Muscle of arm (tissue), 14 donors: ENCODE results near the gene PPP1R3D. TPM values are rescaled to one million over a fixed set of nuclear protein-coding genes. Genes with fewer than 3 reads are reported as not detected.
"Not testable (repeated sequence)": the region's sequence is repeated elsewhere in the genome, so short reads cannot be mapped to it uniquely, and the experiment has no call there.

Experiments used
- DNase-seq: peaks from one replicate; pipeline ENCODE4 v3.0.0-alpha.2; 2013
- long read RNA-seq, 11 donors: transcript quantifications; one replicate each; lab custom pipeline, GENCODE V29; 2026
- polyA plus RNA-seq, 12 donors: library from polyadenylated mRNA; unstranded; fragments of 120-200 nt; gene quantifications; one replicate each; pipeline ENCODE4 v1.2.1, GENCODE V29; 2013; ENCODE audit not compliant: insufficient read length in 12 of 12

Gene PPP1R3D, protein sequence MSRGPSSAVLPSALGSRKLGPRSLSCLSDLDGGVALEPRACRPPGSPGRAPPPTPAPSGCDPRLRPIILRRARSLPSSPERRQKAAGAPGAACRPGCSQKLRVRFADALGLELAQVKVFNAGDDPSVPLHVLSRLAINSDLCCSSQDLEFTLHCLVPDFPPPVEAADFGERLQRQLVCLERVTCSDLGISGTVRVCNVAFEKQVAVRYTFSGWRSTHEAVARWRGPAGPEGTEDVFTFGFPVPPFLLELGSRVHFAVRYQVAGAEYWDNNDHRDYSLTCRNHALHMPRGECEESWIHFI
- polyA plus RNA-seq: 1 to 10 TPM in 11 of 12 donors, not detected in 1; 3.5 to 7.5 (median 5.1) TPM
- long read RNA-seq, donor 1, transcript PPP1R3D-201 (1 exons, 3,630 nt): major isoform, 9 of 20 reads
- long read RNA-seq, donor 1, partial matches to known transcripts: 0 of 20 reads
- long read RNA-seq, donor 1, other reads (novel, unspliced or antisense): 11 of 20 reads
- long read RNA-seq, donor 2, transcript PPP1R3D-201 (1 exons, 3,630 nt): major isoform, 6 of 6 reads
- long read RNA-seq, donor 2, partial matches to known transcripts: 0 of 6 reads
- long read RNA-seq, donor 2, other reads (novel, unspliced or antisense): 0 of 6 reads
- long read RNA-seq, donor 3, partial matches to known transcripts: 0 of 3 reads
- long read RNA-seq, donor 3, other reads (novel, unspliced or antisense): 0 of 3 reads
- long read RNA-seq, donor 4, transcript PPP1R3D-201 (1 exons, 3,630 nt): major isoform, 6 of 6 reads
- long read RNA-seq, donor 4, partial matches to known transcripts: 0 of 6 reads
- long read RNA-seq, donor 4, other reads (novel, unspliced or antisense): 0 of 6 reads
- long read RNA-seq, donor 5, transcript PPP1R3D-201 (1 exons, 3,630 nt): major isoform, 9 of 9 reads
- long read RNA-seq, donor 5, partial matches to known transcripts: 0 of 9 reads
- long read RNA-seq, donor 5, other reads (novel, unspliced or antisense): 0 of 9 reads
- long read RNA-seq, donor 6, partial matches to known transcripts: 0 of 4 reads
- long read RNA-seq, donor 6, other reads (novel, unspliced or antisense): 0 of 4 reads
- long read RNA-seq, donor 7, transcript PPP1R3D-201 (1 exons, 3,630 nt): major isoform, 5 of 5 reads
- long read RNA-seq, donor 7, partial matches to known transcripts: 0 of 5 reads
- long read RNA-seq, donor 7, other reads (novel, unspliced or antisense): 0 of 5 reads
- long read RNA-seq, donor 8, transcript PPP1R3D-201 (1 exons, 3,630 nt): major isoform, 9 of 32 reads
- long read RNA-seq, donor 8, partial matches to known transcripts: 0 of 32 reads
- long read RNA-seq, donor 8, other reads (novel, unspliced or antisense): 23 of 32 reads
- long read RNA-seq, donor 9, transcript PPP1R3D-201 (1 exons, 3,630 nt): major isoform, 6 of 6 reads
- long read RNA-seq, donor 9, partial matches to known transcripts: 0 of 6 reads
- long read RNA-seq, donor 9, other reads (novel, unspliced or antisense): 0 of 6 reads
- long read RNA-seq, donor 10, transcript PPP1R3D-201 (1 exons, 3,630 nt): major isoform, 16 of 16 reads
- long read RNA-seq, donor 10, partial matches to known transcripts: 0 of 16 reads
- long read RNA-seq, donor 10, other reads (novel, unspliced or antisense): 0 of 16 reads
- long read RNA-seq, donor 11, partial matches to known transcripts: 0 of 19 reads
- long read RNA-seq, donor 11, other reads (novel, unspliced or antisense): 16 of 19 reads

DNA sequence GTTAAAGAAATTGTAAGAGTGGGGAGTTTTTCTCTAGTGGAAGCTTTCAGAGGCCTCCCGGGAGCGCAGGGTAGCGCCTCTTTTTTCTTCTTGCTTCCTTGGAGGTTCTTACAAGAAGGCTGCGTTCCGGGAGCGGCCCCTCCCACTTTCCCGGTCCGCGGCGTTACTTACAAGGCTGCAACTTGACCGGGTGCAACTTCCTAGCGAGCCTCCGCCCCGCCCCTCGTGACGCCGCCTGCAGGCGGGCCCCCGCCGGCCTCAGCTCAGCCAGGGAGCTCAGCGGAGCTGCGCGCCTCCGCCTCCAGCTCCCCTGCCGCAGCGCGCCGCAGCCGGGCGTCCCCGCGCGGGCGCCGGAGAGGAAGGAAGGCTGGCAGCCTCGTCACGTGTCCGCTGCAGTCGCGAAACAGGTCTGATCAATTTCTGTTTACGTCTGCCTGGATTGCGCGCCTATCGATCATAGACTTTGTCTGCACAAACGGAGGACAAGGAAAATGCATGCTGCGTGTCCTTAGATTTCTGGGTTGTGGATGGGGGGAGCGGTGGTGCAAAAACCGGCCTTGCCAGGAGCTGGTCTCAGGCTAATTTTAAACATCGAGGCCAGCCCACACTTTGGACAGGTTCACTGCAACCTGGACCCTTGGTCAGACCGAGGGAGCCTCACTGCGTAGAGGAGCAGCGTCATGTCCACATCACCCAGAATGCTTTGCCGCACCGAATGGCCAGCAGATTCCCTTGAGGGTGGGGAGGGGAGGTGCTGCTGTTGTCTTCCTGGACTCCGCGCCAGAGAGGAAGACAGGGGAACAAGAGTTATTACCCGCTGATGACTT is at the start of gene PPP1R3D, which contains the start of gene FAM217B:
Gene PPP1R3D, minus strand, starts transcription at position 177 of the 827 bp plus-strand sequence. CDS start 374 bp downstream, outside the sequence.
Gene FAM217B, plus strand, starts transcription at position 261 of the 827 bp plus-strand sequence. CDS start 3,555 bp downstream, outside the sequence.
- peak; percentile 97 for DNase-seq

DNA sequence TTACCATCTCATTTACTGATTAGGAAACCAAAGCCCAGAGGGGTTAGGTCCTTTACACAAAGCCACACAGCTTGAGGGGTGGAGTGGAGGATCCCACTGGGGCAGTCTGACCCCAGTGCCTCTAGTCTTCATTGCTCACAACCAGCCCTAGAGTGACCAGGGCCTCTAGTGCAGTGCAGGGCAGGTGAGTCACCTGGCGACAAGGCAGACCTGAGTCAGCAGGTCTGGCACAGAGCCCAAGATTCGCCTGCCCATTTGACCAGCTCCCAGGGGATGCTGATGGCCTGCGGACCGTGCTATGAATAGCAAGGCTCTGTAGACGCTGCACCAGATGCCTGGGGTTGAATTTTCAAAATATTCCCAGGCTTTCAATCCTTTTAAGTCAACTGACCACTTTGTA is 48.0 kb upstream of the PPP1R3D start:
- no peak for DNase-seq

DNA sequence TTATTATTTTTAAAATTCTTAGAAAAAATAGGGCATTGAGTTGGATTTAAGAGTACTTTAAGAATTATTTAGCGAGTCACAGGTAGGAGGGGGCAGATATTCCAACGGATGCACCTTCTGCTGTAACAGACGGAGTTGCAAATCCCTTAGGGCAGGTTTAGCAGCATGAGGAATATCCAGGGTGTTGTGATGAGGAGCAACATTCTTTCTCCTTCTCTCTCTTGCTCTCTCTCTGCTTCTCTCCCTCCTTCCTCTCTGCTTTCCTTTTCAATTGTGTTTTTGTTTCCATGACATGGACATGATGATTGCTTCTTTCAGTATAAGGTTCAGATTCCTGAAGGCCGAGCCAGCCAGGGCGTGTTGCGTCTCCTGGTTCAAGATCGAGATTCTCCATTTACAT is 47.0 kb upstream of the PPP1R3D start:
- no peak for DNase-seq

DNA sequence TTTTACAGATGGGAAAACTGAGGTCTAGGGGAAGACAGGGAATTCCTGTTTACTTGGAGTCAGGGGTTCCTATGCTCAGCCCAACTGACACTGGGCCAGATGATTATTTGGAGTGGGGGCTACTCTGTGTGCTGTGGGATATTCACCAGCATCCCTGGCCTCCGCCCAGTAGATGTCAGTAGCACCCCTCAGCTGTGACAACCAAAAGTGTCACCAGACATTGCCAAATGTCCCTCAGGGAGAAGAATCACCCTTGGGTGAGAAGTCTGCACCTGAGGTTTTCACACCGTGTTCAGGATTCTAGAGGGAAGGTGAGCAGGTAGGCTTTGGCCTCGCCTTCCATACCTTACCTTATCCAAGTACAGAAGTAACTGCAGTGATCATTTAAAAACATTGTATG is 45.8 kb upstream of the PPP1R3D start:
- DNase-seq: no peak

DNA sequence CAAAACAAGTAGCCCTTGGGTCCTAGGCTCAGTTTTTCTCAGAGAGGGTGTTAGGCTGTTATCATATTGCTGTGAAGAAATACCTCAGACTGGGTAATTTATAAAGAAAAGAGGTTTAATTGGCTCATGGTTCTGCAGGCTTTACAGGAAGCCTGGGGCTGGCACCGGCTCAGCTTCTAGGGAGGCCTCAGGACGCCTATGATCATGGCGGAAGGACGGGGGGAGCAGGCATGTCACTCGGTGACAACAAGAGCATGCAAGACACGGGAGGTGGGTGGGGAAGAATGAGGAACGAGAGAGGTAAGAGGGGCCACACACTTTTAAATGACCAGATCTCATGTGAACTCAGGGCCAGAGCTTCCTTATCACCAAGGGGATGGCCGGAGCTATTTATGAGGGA is 45.1 kb upstream of the PPP1R3D start:
- DNase-seq: no peak

DNA sequence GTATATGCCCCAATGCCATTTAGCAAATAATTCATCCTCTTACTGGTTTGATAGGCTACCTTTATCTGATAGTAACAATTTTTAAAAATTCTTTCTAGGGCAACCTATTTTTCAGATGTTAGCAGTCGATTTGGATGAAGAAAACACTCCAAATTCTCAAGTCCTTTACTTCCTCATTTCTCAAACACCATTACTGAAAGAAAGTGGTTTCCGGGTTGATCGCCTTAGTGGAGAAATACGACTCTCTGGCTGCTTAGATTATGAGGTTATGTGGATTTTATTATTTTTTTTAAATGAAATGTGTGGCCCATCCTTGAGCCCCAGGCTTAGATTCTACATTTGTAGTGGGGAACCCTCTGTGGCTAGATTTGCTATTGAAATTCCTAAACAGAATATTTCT is 44.4 kb upstream of the PPP1R3D start:
- no peak for DNase-seq

DNA sequence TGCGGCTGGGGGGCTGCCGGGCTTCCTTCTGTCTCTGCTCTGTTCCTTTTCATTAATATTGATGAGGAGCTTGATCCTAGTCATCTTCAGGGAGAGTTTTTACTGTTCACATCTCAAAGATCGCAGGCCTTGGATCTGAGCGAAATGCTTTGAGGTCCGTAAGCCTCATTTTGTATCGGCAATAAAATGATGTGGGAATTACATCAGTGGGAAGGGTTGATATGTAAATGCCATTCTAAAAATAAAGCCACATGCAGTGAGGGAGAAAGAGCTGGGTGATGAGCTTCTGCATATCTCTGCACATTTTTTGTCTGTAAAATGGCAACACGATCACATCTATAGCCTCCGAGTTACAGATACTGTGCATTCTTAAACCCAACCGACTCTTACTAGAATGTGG is 43.0 kb upstream of the PPP1R3D start:
- DNase-seq: no peak

DNA sequence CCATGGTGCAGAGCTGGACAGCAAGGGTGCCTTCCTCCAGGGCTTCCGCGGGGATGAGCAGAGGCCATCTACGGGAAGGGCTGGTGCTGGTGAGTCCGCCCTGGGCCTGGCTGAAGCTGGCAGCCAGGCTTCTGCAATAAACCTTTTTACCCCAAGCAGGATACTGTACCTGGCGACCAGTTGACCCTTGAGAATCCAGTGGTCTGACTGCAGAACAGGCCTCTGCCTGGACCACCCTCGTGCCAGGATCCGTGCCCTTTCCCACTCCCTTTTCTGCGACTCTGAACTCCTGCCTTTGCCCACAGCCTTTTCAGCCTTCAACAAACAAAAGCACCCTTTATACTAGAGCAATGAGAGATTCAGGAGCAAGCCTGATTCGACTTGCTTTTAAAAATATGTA is 37.0 kb upstream of the PPP1R3D start:
- no peak for DNase-seq

DNA sequence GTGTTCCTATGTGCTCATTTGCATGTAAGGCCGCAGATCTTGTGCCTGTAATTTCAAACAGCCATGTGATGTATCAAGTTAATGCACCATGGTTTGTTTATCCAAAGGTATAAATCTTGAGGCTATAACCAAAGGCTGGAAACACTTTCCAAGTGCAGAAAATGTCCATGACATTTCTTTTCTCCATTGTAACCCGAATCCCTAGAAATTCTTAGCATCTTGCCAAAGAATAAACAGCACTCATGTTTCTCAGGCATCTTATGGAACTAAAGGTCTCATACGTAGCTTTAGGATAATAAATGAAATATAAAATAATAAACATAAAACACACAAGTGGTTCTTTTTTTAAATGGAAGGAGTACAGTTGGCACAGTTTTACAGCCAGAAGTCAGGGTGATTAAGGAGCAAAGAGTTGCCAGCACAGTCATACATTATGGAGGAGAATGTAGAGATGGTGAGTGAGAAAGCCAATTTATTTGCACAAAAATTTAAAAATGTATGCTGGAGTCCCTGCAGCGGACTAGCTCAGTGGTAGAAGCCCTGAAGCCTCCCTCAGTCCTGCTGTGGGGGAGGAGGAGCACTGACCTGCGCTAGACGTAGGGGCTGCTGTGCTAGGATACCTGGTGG is 36.2 kb upstream of the PPP1R3D start:
- DNase-seq: no peak

DNA sequence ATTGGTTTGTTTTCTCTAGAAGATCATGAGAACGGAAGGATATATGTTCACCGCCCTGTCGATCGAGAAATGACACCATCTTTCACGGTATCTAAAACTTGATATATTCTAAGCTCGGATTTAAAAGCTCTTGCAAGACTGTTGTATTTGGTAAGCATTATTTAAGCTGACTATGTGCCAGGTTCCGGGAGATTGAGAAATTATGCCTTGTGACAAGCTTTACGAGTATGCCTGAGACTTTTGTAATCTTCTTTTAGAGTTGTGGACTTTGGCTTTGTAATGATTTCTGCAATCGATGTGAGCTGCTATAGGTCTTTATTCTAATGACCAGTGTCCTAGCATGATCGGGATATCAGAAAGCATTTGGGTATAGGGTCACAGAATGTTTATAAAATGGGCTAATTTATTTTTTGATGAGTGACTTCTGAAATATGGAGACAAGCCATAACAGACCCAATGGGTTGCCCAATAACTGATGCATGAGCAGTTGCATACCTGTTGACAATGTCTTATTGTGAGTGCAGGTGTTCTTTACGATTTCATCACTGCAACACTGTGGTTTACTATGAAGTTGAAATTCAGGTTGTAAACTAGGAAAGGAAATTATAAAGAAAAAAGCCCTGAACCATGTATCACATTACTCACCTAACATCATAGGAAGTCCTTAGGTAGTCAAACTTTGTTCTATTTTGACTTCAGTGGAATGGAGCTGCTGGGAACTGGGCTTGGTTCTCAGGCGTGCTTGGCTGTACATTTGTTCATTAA is 32.1 kb upstream of the PPP1R3D start:
- no peak for DNase-seq

DNA sequence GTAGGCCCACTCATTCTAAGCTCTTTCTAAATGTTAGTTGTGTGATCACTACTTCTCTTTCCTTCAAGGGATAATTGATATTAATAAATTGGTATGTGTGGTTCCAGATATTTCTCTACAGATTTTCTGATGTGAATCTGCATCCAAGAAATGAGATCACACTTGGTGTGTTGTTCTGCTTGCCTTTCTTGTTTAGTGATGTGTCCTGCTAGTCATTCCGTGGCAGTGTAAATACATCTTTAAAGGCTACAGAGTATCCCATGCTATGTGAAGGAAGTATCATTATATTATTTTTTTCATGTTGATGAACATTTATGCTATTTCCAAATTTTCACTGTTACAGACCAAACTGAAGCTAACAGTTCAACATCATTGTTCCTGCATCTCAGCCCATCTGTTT is 31.3 kb upstream of the PPP1R3D start:
- DNase-seq: no peak

DNA sequence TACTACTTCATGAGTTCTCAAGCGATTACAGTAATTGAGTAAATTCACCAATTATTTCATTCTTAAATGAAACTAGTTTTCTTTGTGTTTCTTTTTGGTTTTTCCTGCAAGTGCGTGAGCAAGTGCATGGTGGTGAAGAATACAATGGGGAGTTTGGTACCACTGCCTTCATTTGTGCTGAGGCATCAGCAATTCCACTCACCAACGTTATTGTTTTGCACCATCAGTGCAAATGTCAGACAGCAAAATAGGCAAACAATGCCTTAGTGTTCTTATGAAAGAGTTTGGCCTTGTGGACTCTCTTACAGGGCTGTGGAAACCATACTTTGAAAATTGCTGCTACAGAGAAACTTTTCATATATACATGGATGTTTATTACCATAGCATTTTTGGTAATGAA is 26.3 kb upstream of the PPP1R3D start:
- no peak for DNase-seq

DNA sequence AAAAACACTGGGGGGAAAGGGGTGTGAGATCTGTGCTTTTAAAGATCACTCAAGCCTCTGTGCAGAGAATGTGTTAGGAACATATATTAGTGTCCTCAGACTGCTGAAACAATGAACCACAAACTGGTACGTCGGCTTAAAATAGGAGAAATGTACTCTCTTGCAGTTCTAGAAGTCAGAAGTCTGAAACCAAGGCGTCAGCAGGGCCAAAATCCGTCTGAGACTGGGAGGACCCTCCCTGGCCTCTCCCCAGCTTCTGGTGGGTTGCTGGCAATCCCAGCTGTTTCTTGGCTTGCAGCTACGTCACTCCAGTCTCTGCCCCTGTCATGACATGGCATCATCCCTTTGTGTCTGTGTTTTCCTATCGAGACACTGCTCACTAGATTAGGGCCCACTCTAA is 22.1 kb upstream of the PPP1R3D start:
- DNase-seq: no peak

DNA sequence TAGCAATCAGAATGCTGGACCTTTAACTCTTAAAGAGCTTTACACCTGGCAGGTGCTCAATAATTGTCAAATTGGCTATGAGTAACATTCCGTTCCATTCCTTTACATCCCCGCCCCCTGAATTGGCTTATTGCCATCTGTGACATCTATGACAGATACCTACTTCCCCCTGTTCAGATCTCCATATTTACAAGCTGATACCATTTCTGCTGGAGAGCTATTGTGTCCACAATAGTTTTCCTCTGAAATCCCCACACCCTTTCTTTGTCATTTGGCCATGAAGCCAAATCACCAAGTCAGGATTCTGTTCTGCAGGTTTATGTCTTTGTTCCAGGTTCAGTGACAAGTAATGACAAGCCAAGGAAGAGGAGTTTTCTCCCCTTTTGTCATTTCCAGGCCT is 21.3 kb upstream of the PPP1R3D start:
- DNase-seq: no peak

DNA sequence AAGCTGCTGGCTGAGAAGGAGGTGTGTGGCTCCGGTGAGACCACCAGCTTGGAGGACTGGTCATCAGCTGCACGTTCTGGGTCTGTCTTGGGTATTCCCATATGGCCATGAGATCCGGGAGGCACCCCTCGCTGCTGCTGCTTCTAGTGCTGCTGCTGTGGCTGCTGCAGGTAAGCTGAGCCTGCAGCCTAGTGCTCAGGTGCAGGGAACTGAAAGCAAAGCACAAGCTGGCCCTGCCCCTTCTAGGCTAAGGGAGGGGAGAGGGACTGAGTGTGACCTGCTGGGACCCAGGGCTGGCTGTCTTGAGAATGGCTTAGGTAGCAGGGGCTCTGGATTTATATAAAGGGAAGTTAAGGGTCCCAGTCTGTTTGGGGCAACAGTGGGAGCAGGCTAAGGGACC is 18.5 kb upstream of the PPP1R3D start:
- no peak for DNase-seq

DNA sequence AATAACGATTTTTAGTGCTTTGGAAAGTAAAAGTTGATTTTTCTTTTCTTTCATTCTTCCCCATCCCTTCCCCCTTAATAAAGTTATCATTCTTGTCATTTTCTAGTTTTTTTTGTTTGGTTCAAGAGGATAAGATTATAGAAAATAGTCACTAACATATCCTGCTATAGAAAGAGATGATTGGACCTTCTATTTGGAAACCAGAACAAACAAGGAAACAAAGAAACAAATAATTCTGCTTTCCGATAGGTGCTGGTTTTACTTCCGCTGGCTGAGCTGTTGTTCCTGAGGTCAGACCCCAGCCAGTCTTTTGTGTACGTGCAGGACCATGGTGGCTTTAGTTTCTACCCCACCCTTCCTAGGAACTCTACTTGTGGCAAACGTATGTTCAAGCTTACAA is 18.0 kb upstream of the PPP1R3D start, which contains the start of gene CDH26:
Gene CDH26, plus strand, starts transcription at position 301 of the 400 bp plus-strand sequence. CDS start 304 bp downstream, outside the sequence.
- no peak for DNase-seq

DNA sequence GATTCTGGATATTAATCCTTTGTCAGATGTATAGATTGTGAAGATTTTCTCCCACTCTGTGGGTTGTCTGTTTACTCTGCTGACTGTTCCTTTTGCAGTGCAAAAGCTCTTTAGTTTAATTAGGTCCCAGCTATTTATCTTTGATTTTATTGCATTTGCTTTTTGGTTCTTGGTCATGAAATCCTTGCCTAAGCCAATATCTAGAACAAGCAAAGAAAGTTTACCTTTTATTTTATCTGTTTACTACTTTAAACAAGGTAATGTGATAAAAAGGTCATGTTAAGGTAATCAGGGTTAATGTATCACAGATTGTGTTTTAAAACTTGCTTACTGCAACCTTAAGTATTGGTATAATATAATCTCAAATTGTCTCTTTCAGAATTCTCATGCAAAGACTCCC is 17.5 kb upstream of the PPP1R3D start:
- DNase-seq: not testable (repeated sequence)

DNA sequence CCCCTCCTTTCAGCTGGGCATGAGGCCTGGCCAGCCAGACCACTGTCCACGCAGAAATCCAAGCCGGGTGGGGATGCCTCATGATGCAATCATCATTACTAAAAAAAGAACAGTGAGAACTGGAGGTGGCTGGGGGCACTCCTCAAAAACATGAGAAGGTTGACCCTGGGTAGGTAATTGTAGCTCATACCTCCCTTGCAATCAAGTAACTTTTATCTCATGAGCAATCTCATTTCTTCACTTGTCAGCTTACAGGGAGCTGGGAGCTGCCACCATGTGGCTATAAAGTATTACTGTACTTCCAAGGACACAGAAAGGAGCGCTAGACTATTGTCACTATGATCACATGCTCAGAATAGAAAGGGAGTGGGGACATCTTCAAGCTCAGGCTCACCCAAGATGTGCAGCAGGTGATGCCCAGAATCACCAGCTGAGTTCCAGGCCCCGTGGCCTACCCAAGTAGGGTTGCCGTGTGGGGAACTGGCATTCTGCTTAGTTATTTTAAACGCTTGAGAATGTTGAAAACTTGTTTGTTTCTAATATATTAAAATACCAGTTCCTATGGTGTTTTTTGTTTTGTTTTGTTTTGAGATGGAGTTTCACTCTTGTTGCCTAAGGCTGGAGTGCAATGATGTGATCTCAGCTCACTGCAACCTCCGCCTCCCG is 15.2 kb upstream of the PPP1R3D start:
- DNase-seq: no peak
